Activated naive CD4-positive, alpha-beta T cell (primary cell): ENCODE data around the gene NR1H4.
"Not testable (repeated sequence)": the region's sequence is repeated elsewhere in the genome, so short reads cannot be mapped to it uniquely, and the experiment has no call there.

ENCODE experiments used
- DNase-seq, 4 experiments: peaks; one replicate each; lab custom pipeline; 2025; lab: John Stamatoyannopoulos, UW

Gene NR1H4

GRCh38 chr12:100567945-100568344, 94.3 kb downstream of the NR1H4 start:
- DNase-seq: no peak

- no peak for DNase-seq
Observed at GRCh38 chr12:100572184-100572583, 98.5 kb downstream of the NR1H4 start.

- DNase-seq: peak in 2 of 4 experiments; percentile 1 to 6
Observed at GRCh38 chr12:100573292-100574186, 99.9 kb downstream of the NR1H4 start, which contains the start of gene GAS2L3. Gene GAS2L3, plus strand, starts transcription at chr12:100573684. Its CDS starts 21,221 bp downstream, at chr12:100594905.

GRCh38 chr12:100574187-100575074, 100.8 kb downstream of the NR1H4 start:
- no peak for DNase-seq

GRCh38 chr12:100576331-100577036, 102.8 kb downstream of the NR1H4 start:
- DNase-seq: no peak

GRCh38 chr12:100578923-100579322, 105.3 kb downstream of the NR1H4 start:
- DNase-seq: no peak

GRCh38 chr12:100579844-100580243, 106.2 kb downstream of the NR1H4 start:
- DNase-seq: no peak

GRCh38 chr12:100584256-100584655, 110.6 kb downstream of the NR1H4 start:
- no peak for DNase-seq

- no peak for DNase-seq
Observed at GRCh38 chr12:100591979-100592378, 118.3 kb downstream of the NR1H4 start.

GRCh38 chr12:100593490-100593889, 119.8 kb downstream of the NR1H4 start:
- DNase-seq: no peak

GRCh38 chr12:100601626-100602025, 128.0 kb downstream of the NR1H4 start:
- DNase-seq: no peak

GRCh38 chr12:100602997-100603396, 129.3 kb downstream of the NR1H4 start:
- not testable (repeated sequence) for DNase-seq

GRCh38 chr12:100608776-100609175, 135.1 kb downstream of the NR1H4 start:
- DNase-seq: no peak

- DNase-seq: no peak
Observed at GRCh38 chr12:100610666-100611430, 137.2 kb downstream of the NR1H4 start.

- no peak for DNase-seq
Observed at GRCh38 chr12:100612606-100613005, 138.9 kb downstream of the NR1H4 start.
